OCI-LY7 (cell line): ENCODE results near the gene SIGLEC10. TPM values are rescaled to one million over a fixed set of nuclear protein-coding genes. Genes with fewer than 3 reads are reported as not detected.

Experiments used
- BruUV-seq: library from RNA; stranded (reverse); fragments of 400-500 nt; replicated peaks from 2 replicates; lab custom pipeline; 2021; lab: Mats Ljungman, UMichigan
- CTCF ChIA-PET: fragments of 300-600 bp; sonication (Branson Sonifier 250); formaldehyde crosslinking; loops from one replicate; lab custom pipeline; 2022; ENCODE audit warnings: antibody characterized with exemption; ENCODE audit not compliant: unreplicated experiment; lab: Charles Lee
- POLR2A ChIA-PET: fragments of 300-600 bp; sonication (Branson Sonifier 250); formaldehyde crosslinking; loops from one replicate; lab custom pipeline; 2022; ENCODE audit warnings: antibody characterized with exemption; lab: Charles Lee
- DNase-seq: peaks from one replicate; pipeline ENCODE4 v3.0.0-alpha.2; 2015; ENCODE audit warnings: low spot score
- H2AFZ ChIP-seq: fragments of 200-600 bp; sonication (generic), shearing (Covaris generic); 2 replicates; pipeline ENCODE4 v1.6.1; 2014; ENCODE audit warnings: mild to moderate bottlenecking, antibody characterized with exemption, low read length, moderate library complexity
- H3K27ac ChIP-seq: fragments of 200-600 bp; sonication (generic); 2 replicates; pipeline ENCODE4 v1.5.1; 2014; ENCODE audit warnings: mixed run types, low read depth, mild to moderate bottlenecking, moderate library complexity, low read length, inconsistent platforms; ENCODE audit not compliant: poor library complexity, severe bottlenecking
- H3K36me3 ChIP-seq: fragments of 200-600 bp; sonication (generic); 2 replicates; pipeline ENCODE4 v1.6.1; 2014; ENCODE audit warnings: mild to moderate bottlenecking, antibody characterized with exemption, low read length, moderate library complexity, mixed read lengths; ENCODE audit not compliant: insufficient read depth
- H3K4me1 ChIP-seq: fragments of 200-600 bp; sonication (generic); 2 replicates; pipeline ENCODE4 v1.5.1; 2014; ENCODE audit warnings: mild to moderate bottlenecking, low read length; ENCODE audit not compliant: insufficient read depth, poor library complexity, severe bottlenecking
- H3K4me2 ChIP-seq: fragments of 200-600 bp; sonication (generic); 2 replicates; pipeline ENCODE4 v1.6.1; 2014; ENCODE audit warnings: mild to moderate bottlenecking, low read length
- H3K4me3 ChIP-seq: fragments of 200-600 bp; sonication (generic); 2 replicates; pipeline ENCODE4 v1.5.1; 2014; ENCODE audit warnings: mild to moderate bottlenecking, low read depth, low read length; ENCODE audit not compliant: poor library complexity, severe bottlenecking
- H3K79me2 ChIP-seq: fragments of 200-600 bp; sonication (generic); 2 replicates; pipeline ENCODE4 v1.6.1; 2016; ENCODE audit warnings: low read depth, mild to moderate bottlenecking, low read length, moderate library complexity, mixed read lengths; ENCODE audit not compliant: insufficient read depth
- H3K9me2 ChIP-seq: fragments of 200-600 bp; sonication (generic); 2 replicates; pipeline ENCODE4 v1.6.1; 2016; ENCODE audit warnings: mild to moderate bottlenecking, low read length, mixed read lengths; ENCODE audit not compliant: insufficient read depth
- H3K9me3 ChIP-seq: fragments of 200-600 bp; sonication (generic); 2 replicates; pipeline ENCODE4 v1.6.1; 2014; ENCODE audit warnings: mild to moderate bottlenecking, mixed run types, low read length, mixed read lengths
- H4K20me1 ChIP-seq: fragments of 200-600 bp; sonication (generic); 2 replicates; pipeline ENCODE4 v1.6.1; 2014; ENCODE audit warnings: mild to moderate bottlenecking, antibody characterized with exemption, low read length, moderate library complexity, mixed read lengths; ENCODE audit not compliant: insufficient read depth
- EZH2phosphoT487 ChIP-seq: fragments of 200-600 bp; sonication (generic); IDR thresholded peaks from 2 replicates; pipeline ENCODE4 v1.6.1; 2018; ENCODE audit warnings: low read depth, borderline replicate concordance, mild to moderate bottlenecking, mixed run types, antibody characterized with exemption, low read length, moderate library complexity, mixed read lengths
- intact Hi-C: fragments of 100-400 bp; cut with micrococcal nuclease; formaldehyde crosslinking; loops from one replicate; pipeline ENCODE4 v1.10.0; 2022; ENCODE audit not compliant: unreplicated experiment
- total RNA-seq, 2 experiments: library from RNA; depleted of rRNA in 1 of 2; stranded (reverse); fragments of >200 nt in 1 of 2; shearing (Covaris generic) in 1 of 2; gene quantifications; 2 replicates each; pipeline ENCODE4 v1.2.3, GENCODE V29; 2014 to 2022
- TF ChIP-seq, protein P1 (sequence below): fragments of 200-600 bp; sonication (generic); conservative IDR thresholded peaks from 2 replicates; pipeline ENCODE4 v1.5.1; 2014; ENCODE audit warnings: mild to moderate bottlenecking, antibody characterized with exemption, low read length, moderate library complexity, mixed read lengths

Gene SIGLEC10
- total RNA-seq, 2 experiments from 2014 or later, result 25.2 to 26.6 TPM

DNA sequence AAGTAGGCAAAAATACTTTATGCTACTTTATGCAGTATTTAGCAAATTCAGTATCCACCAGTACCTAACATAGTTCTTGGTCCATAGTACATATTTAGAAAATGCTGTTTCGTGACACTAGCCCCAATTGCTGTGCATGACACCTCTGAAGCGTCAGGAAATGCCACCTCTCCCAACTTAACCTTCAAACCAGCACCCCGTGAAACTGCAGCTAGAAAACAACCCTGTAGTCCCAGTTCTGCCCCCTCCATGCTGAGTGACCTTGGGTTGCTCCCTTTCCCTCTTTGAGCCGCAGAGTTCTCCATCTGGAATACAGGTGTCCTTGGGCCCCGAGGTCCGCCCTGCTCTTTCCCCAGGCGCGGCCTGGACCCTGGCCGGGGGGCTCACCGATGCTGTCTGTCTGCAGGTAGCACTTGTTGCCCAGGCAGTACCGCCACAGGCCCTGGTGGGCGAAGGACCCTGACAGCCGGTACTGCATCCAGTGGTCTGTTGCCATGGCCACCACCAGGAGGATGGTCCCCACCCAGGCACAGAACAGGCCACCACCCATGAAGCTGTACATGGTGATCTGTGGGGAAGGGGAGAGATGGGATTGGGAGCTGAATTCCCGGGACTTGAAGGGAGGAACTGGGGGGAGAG lies 30.4 kb downstream of the SIGLEC10 start:
- POLR2A ChIA-PET, result no interaction called here
- Histone ChIP-seq H3K36me3 (no peaks in the 10 kb centered on the region), H3K4me3 (no peak overlapping the region), H3K4me1 (peaks cover 5% of the 10 kb centered on the region), H3K9me3 (no peaks in the 10 kb centered on the region), H3K27ac (no peak overlapping the region), H4K20me1 (no peaks in the 10 kb centered on the region), H3K79me2 (no peaks in the 10 kb centered on the region), H3K9me2 (no peaks in the 10 kb centered on the region), H2AFZ (no peak overlapping the region), H3K4me2 (no peak overlapping the region)
- CTCF ChIA-PET, result no interaction called here
- intact Hi-C loops, result no loop called here
- TF ChIP-seq EZH2phosphoT487, result no peak
- TF ChIP-seq, protein P1, sequence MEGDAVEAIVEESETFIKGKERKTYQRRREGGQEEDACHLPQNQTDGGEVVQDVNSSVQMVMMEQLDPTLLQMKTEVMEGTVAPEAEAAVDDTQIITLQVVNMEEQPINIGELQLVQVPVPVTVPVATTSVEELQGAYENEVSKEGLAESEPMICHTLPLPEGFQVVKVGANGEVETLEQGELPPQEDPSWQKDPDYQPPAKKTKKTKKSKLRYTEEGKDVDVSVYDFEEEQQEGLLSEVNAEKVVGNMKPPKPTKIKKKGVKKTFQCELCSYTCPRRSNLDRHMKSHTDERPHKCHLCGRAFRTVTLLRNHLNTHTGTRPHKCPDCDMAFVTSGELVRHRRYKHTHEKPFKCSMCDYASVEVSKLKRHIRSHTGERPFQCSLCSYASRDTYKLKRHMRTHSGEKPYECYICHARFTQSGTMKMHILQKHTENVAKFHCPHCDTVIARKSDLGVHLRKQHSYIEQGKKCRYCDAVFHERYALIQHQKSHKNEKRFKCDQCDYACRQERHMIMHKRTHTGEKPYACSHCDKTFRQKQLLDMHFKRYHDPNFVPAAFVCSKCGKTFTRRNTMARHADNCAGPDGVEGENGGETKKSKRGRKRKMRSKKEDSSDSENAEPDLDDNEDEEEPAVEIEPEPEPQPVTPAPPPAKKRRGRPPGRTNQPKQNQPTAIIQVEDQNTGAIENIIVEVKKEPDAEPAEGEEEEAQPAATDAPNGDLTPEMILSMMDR, result no peak
- no peak for DNase-seq
- BruUV-seq, result no TSS peak

DNA sequence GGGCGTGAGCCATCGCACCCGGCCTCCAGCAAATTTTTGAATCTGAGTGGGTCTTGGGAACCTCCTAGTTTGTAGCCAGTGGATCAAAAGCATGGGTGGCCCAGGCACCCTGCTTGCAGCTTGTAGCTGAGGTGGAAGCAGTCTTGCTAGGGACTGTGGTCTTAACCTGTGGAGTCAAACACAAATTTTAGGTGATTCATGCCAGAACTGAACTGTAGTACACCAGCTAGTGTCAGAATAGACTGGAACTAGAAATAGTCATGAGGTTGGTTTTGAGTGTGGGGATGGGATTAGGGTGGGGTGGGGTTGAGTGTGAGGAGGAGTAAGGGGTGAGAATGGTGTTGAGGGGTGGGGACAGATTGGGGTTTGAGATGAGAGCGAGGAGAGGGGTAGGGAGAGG lies 35.4 kb downstream of the SIGLEC10 start:
- DNase-seq, result no peak
- no peak overlapping the region for H2AFZ ChIP-seq
- no peaks in the 10 kb centered on the region for H3K4me1 ChIP-seq
- H3K9me2 ChIP-seq, result no peaks in the 10 kb centered on the region
- H3K4me3 ChIP-seq, result no peak overlapping the region
- BruUV-seq, result no TSS peak
- intact Hi-C loops, result no loop called here
- H3K36me3 ChIP-seq, result no peaks in the 10 kb centered on the region
- TF ChIP-seq, protein P1, result no peak
- TF ChIP-seq EZH2phosphoT487, result no peak
- ChIA-PET POLR2A (no interaction called here), CTCF (no interaction called here)
- H3K9me3 ChIP-seq, result peaks cover 4% of the 10 kb centered on the region; the same call in 1 of the 2 replicates
- H3K79me2 ChIP-seq, result no peaks in the 10 kb centered on the region
- H4K20me1 ChIP-seq, result no peaks in the 10 kb centered on the region
- H3K4me2 ChIP-seq, result no peak overlapping the region
- H3K27ac ChIP-seq, result no peak overlapping the region

DNA sequence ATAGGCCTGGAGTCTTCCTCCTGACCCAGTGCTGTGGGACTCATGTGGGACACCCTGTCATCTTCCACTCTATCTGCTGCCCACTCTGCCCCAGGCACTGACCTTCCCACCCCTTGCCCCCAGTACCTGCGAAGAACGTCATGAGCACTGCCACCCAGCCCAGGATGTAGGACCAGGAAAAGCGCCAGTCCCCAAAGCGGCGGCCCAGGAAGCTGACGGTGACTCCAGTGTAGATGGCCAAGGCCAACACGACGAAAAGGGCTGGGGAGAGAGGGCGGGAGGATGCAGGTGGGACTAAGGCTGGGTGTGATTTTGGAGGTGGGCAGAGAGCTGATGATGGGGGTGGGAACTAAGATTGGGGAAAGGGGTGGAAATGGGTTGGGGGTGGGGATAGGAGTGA lies 37.1 kb downstream of the SIGLEC10 start:
- no peak overlapping the region for H3K4me3 ChIP-seq
- DNase-seq, result no peak
- H3K9me3 ChIP-seq, result peaks cover 4% of the 10 kb centered on the region; the same call in 1 of the 2 replicates
- H3K36me3 ChIP-seq, result no peaks in the 10 kb centered on the region
- BruUV-seq, result no TSS peak
- no peak overlapping the region for H2AFZ ChIP-seq
- no peaks in the 10 kb centered on the region for H3K4me1 ChIP-seq
- H3K27ac ChIP-seq, result no peak overlapping the region
- POLR2A ChIA-PET, result no interaction called here
- H3K79me2 ChIP-seq, result no peaks in the 10 kb centered on the region
- H3K9me2 ChIP-seq, result no peaks in the 10 kb centered on the region
- intact Hi-C loops, result no loop called here
- no peak for TF ChIP-seq EZH2phosphoT487
- TF ChIP-seq, protein P1, result no peak
- CTCF ChIA-PET, result no interaction called here
- H4K20me1 ChIP-seq, result no peaks in the 10 kb centered on the region
- no peak overlapping the region for H3K4me2 ChIP-seq
